H9 (cell line): Measurements from ENCODE around the gene PLA2G4E. TPM values are rescaled to one million over a fixed set of nuclear protein-coding genes. Genes with fewer than 3 reads are reported as not detected.
A peak's percentile ranks its signal among the peaks of the same experiment; 100 is the strongest.

ENCODE experiments used
- DNase-seq: peaks from one replicate; pipeline ENCODE4 v3.0.0-alpha.2; 2017
- H2AFZ ChIP-seq: one replicate; pipeline ENCODE4 v1.6.1; 2013; ENCODE audit warnings: mild to moderate bottlenecking, low read length, control low read depth, moderate library complexity
- H2AK5ac ChIP-seq: 2 replicates; pipeline ENCODE4 v1.6.1; 2013; ENCODE audit warnings: low read length, control low read depth, mixed read lengths; ENCODE audit not compliant: insufficient read length
- H2BK120ac ChIP-seq: one replicate; pipeline ENCODE4 v1.6.1; 2013; ENCODE audit warnings: low read depth, mild to moderate bottlenecking, low read length, control low read depth, inconsistent platforms; ENCODE audit not compliant: poor library complexity, severe bottlenecking
- H2BK12ac ChIP-seq: 2 replicates; pipeline ENCODE4 v1.6.1; 2013; ENCODE audit warnings: low read length, control low read depth, mixed read lengths, low read depth; ENCODE audit not compliant: insufficient read length
- H2BK15ac ChIP-seq: 2 replicates; pipeline ENCODE4 v1.6.1; 2013; ENCODE audit warnings: low read depth, low read length, control low read depth
- H2BK20ac ChIP-seq: one replicate; pipeline ENCODE4 v1.6.1; 2013; ENCODE audit warnings: low read depth, mild to moderate bottlenecking, low read length, control low read depth, inconsistent platforms; ENCODE audit not compliant: poor library complexity, severe bottlenecking
- H2BK5ac ChIP-seq: 2 replicates; pipeline ENCODE4 v1.6.1; 2013; ENCODE audit warnings: low read length, control low read depth, mixed read lengths; ENCODE audit not compliant: insufficient read length
- H3K14ac ChIP-seq: 2 replicates; pipeline ENCODE4 v1.6.1; 2013; ENCODE audit warnings: low read length, control low read depth; ENCODE audit not compliant: insufficient read depth
- H3K18ac ChIP-seq: 2 replicates; pipeline ENCODE4 v1.6.1; 2013; ENCODE audit warnings: low read depth, mild to moderate bottlenecking, mixed read lengths, low read length, control low read depth; ENCODE audit not compliant: insufficient read length
- H3K23ac ChIP-seq: 2 replicates; pipeline ENCODE4 v1.6.1; 2013; ENCODE audit warnings: low read length, control low read depth, mixed read lengths, low read depth; ENCODE audit not compliant: insufficient read length
- H3K23me2 ChIP-seq: 2 replicates; pipeline ENCODE4 v1.6.1; 2013; ENCODE audit warnings: low read depth, mild to moderate bottlenecking, mixed read lengths, low read length, control low read depth; ENCODE audit not compliant: insufficient read length, poor library complexity, severe bottlenecking
- H3K27ac ChIP-seq: 2 replicates; pipeline ENCODE4 v1.5.1; 2013; ENCODE audit warnings: low read length, control low read depth, mixed read lengths, low read depth; ENCODE audit not compliant: insufficient read length
- H3K27me3 ChIP-seq: 2 replicates; pipeline ENCODE4 v1.6.1; 2013; ENCODE audit warnings: low read length, control low read depth, inconsistent platforms; ENCODE audit not compliant: insufficient read depth
- H3K4ac ChIP-seq: 2 replicates; pipeline ENCODE4 v1.6.1; 2013; ENCODE audit warnings: low read depth, mild to moderate bottlenecking, control low read depth, inconsistent platforms, low read length, moderate library complexity
- H3K4me1 ChIP-seq: 2 replicates; pipeline ENCODE4 v1.6.1; 2013; ENCODE audit warnings: low read length, control low read depth, inconsistent platforms; ENCODE audit not compliant: insufficient read depth
- H3K4me2 ChIP-seq: 2 replicates; pipeline ENCODE4 v1.6.1; 2013; ENCODE audit warnings: low read length, control low read depth, mixed read lengths; ENCODE audit not compliant: insufficient read length, insufficient read depth
- H3K56ac ChIP-seq: 2 replicates; pipeline ENCODE4 v1.6.1; 2013; ENCODE audit warnings: low read depth, mild to moderate bottlenecking, mixed read lengths, low read length, control low read depth; ENCODE audit not compliant: insufficient read length
- H3K79me1 ChIP-seq: 2 replicates; pipeline ENCODE4 v1.6.1; 2013; ENCODE audit warnings: low read depth, mild to moderate bottlenecking, moderate library complexity, low read length, control low read depth, inconsistent platforms; ENCODE audit not compliant: insufficient read depth, poor library complexity, severe bottlenecking
- H3K79me2 ChIP-seq: 2 replicates; pipeline ENCODE4 v1.6.1; 2013; ENCODE audit warnings: low read length, control low read depth, inconsistent platforms; ENCODE audit not compliant: insufficient read depth
- H3K9ac ChIP-seq: 2 replicates; pipeline ENCODE4 v1.6.1; 2013; ENCODE audit warnings: low read length, control low read depth, mixed read lengths; ENCODE audit not compliant: insufficient read length; ENCODE audit errors: extremely low read depth
- H3K9me3 ChIP-seq: one replicate; pipeline ENCODE4 v1.6.1; 2013; ENCODE audit warnings: low read depth, low read length, inconsistent platforms; ENCODE audit not compliant: control insufficient read depth
- H3T11ph ChIP-seq: one replicate; pipeline ENCODE4 v1.6.1; 2013; ENCODE audit warnings: mild to moderate bottlenecking, low read length, control low read depth, inconsistent platforms
- H4K20me1 ChIP-seq: one replicate; pipeline ENCODE4 v1.6.1; 2013; ENCODE audit not compliant: control insufficient read depth, insufficient read length, insufficient read depth
- H4K5ac ChIP-seq: 2 replicates; pipeline ENCODE4 v1.6.1; 2013; ENCODE audit warnings: low read depth, mild to moderate bottlenecking, mixed read lengths, low read length, control low read depth; ENCODE audit not compliant: insufficient read length
- H4K8ac ChIP-seq: replicated peaks from 2 replicates; pipeline ENCODE4 v1.6.1; 2013; ENCODE audit warnings: low read length, control low read depth, mixed read lengths, low read depth; ENCODE audit not compliant: insufficient read length
- H4K91ac ChIP-seq: 2 replicates; pipeline ENCODE4 v1.6.1; 2013; ENCODE audit warnings: low read depth, mild to moderate bottlenecking, moderate library complexity, mixed read lengths, low read length, control low read depth; ENCODE audit not compliant: insufficient read length
- H3K27ac Mint-ChIP-seq, 3 experiments: 2 replicates in 2 of 3; 3 replicates in 1 of 3; pipeline ENCODE4 v1.8.0; 2020 to 2021; ENCODE audit warnings: mixed read lengths in 3 of 3, mild to moderate bottlenecking in 1 of 3, moderate library complexity in 1 of 3
- H3K27me3 Mint-ChIP-seq: 2 replicates; pipeline ENCODE4 v1.8.0; 2021; ENCODE audit warnings: low read depth, mild to moderate bottlenecking, moderate library complexity, mixed read lengths
- H3K36me3 Mint-ChIP-seq, 3 experiments: 2 replicates in 2 of 3; 3 replicates in 1 of 3; pipeline ENCODE4 v1.8.0; 2020 to 2021; ENCODE audit warnings: low read depth in 3 of 3, mixed read lengths in 3 of 3; ENCODE audit not compliant: insufficient read depth in 1 of 3
- H3K4me1 Mint-ChIP-seq, 2 experiments: 2 replicates each; pipeline ENCODE4 v1.8.0; 2020; ENCODE audit warnings: mixed read lengths in 2 of 2
- H3K4me3 Mint-ChIP-seq, 2 experiments: 2 replicates in 1 of 2; 3 replicates in 1 of 2; pipeline ENCODE4 v1.8.0; 2020 to 2021; ENCODE audit warnings: mild to moderate bottlenecking in 2 of 2, mixed read lengths in 2 of 2, moderate library complexity in 1 of 2
- H3K9me3 Mint-ChIP-seq, 2 experiments: 2 replicates in 1 of 2; 3 replicates in 1 of 2; pipeline ENCODE4 v1.8.0; 2020; ENCODE audit warnings: mild to moderate bottlenecking in 2 of 2, mixed read lengths in 2 of 2, moderate library complexity in 1 of 2
- CTCF ChIP-seq: fragments of 200-600 bp; sonication (generic); conservative IDR thresholded peaks from 3 replicates; pipeline ENCODE4 v1.8.0; 2021; ENCODE audit warnings: antibody characterized with exemption, mild to moderate bottlenecking
- WGBS: extraction: QIAGEN DNeasy Blood & Tissue Kit; methylation state at CpG from one replicate; pipeline ENCODE4 v1.1.7; 2013; ENCODE audit warnings: missing lambda C conversion rate, low lambda C conversion rate, mixed read lengths; ENCODE audit not compliant: insufficient read length; ENCODE audit errors: extremely low coverage; 5-methylcytosine and 5-hydroxymethylcytosine counted together
- total RNA-seq: library from RNA; stranded (reverse); gene quantifications from 2 replicates; pipeline ENCODE4 v1.2.1, GENCODE V29; 2021

The PLA2G4E gene
- total RNA-seq, 1 experiment from 2014 or later: not detected

- no peak overlapping the region for H3K27ac ChIP-seq
- no peak overlapping the region for H2BK120ac ChIP-seq
- no peak overlapping the region for H3K4ac ChIP-seq
- H3K18ac ChIP-seq: no peak overlapping the region
- H3K23ac ChIP-seq: no peak overlapping the region
- H3K9me3 Mint-ChIP-seq: peaks cover 7% of the 10 kb centered on the region in 2 experiments; a peak in 3 of 5 replicates
- no peaks in the 10 kb centered on the region; the same call in 1 of the 2 replicates for H3K27me3 ChIP-seq
- H4K91ac ChIP-seq: no peak overlapping the region
- H2BK12ac ChIP-seq: no peak overlapping the region
- H3K23me2 ChIP-seq: no peaks in the 10 kb centered on the region
- no peak overlapping the region for H3K4me3 Mint-ChIP-seq
- H3K4me1 ChIP-seq: peaks cover 9% of the 10 kb centered on the region; the same call in 1 of the 2 replicates
- H2AK5ac ChIP-seq: no peak overlapping the region
- no peak overlapping the region for H4K8ac ChIP-seq
- H4K5ac ChIP-seq: no peak overlapping the region
- H2AFZ ChIP-seq: no peak overlapping the region
- no peaks in the 10 kb centered on the region for H3K9me3 ChIP-seq
- H3K4me1 Mint-ChIP-seq: peaks cover 8% of the 10 kb centered on the region in 2 experiments
- H3K56ac ChIP-seq: no peak overlapping the region
- no peak for DNase-seq
- 100% methylated on average over 1 of the region's 9 CpGs for WGBS
- no peaks in the 10 kb centered on the region for H4K20me1 ChIP-seq
- H3K9ac ChIP-seq: no peak overlapping the region
- no peak for TF ChIP-seq CTCF
- no peaks in the 10 kb centered on the region; a peak in 1 of 7 replicates for H3K36me3 Mint-ChIP-seq
- no peaks in the 10 kb centered on the region for H3K79me2 ChIP-seq
- H3K27me3 Mint-ChIP-seq: peaks cover under 1% of the 10 kb centered on the region
- H3K79me1 ChIP-seq: no peaks in the 10 kb centered on the region
- H2BK5ac ChIP-seq: no peak overlapping the region
- H3T11ph ChIP-seq: no peak overlapping the region
- H2BK20ac ChIP-seq: no peak overlapping the region
- H3K14ac ChIP-seq: no peak overlapping the region
- H2BK15ac ChIP-seq: no peak overlapping the region
- no peak overlapping the region for H3K4me2 ChIP-seq
- H3K27ac Mint-ChIP-seq: peak overlapping the region in 2 of 3 experiments; percentile 0 to 41; a peak in 2 of 7 replicates
Observed at GRCh38 chr15:42032376-42033213, 11.8 kb upstream of the PLA2G4E start.
